HCT116 (cell line): ENCODE data around the gene CDON. TPM values are rescaled to one million over a fixed set of nuclear protein-coding genes. Genes with fewer than 3 reads are reported as not detected.
A peak's percentile ranks its signal among the peaks of the same experiment; 100 is the strongest.

Experiments
- ATAC-seq: fragments of 200-7000 bp; cut with Tn5 transposase; 2 replicates; pipeline ENCODE4 v1.9.1; 2020; ENCODE audit warnings: mild to moderate bottlenecking, moderate library complexity
- BruUV-seq: library from RNA; stranded (reverse); fragments of 400-500 nt; replicated peaks from 2 replicates; lab custom pipeline; 2021; lab: Mats Ljungman, UMichigan
- CTCF ChIA-PET: fragments of 300-600 bp; sonication (Branson Sonifier 250); formaldehyde crosslinking; loops from one replicate; lab custom pipeline; 2021; ENCODE audit warnings: antibody characterized with exemption; lab: Charles Lee
- POLR2A ChIA-PET: fragments of 300-600, 350-600 bp; sonication (Branson Sonifier 250); formaldehyde crosslinking; loops from one replicate; lab custom pipeline; 2021; ENCODE audit warnings: antibody characterized with exemption; lab: Charles Lee
- RAD21 ChIA-PET, 2 experiments: fragments of 300-600 bp; sonication (Branson Sonifier 250); formaldehyde crosslinking; loops; one replicate each; lab custom pipeline; 2023; ENCODE audit warnings: low total read pairs in 2 of 2; ENCODE audit not compliant: uncharacterized antibody in 2 of 2, unreplicated experiment in 2 of 2, low non-redundant PET in 1 of 2; lab: Charles Lee
- DNase-seq: peaks from one replicate; pipeline ENCODE4 v3.0.0-alpha.2; 2010; ENCODE audit warnings: low read depth, low spot score
- H2AFZ ChIP-seq: fragments of 200-600 bp; shearing (Covaris generic), sonication (generic); 2 replicates; pipeline ENCODE4 v1.6.1; 2017; ENCODE audit warnings: low read depth, mixed run types, mixed read lengths, antibody characterized with exemption, low read length; ENCODE audit not compliant: poor library complexity, severe bottlenecking
- H3K27ac ChIP-seq: 2 replicates; pipeline ENCODE4 v1.5.1; 2012; ENCODE audit warnings: low read depth, low read length
- H3K27me3 ChIP-seq: fragments of 200-600 bp; sonication (generic); 2 replicates; pipeline ENCODE4 v1.6.1; 2016; ENCODE audit warnings: mixed run types, low read length, mixed read lengths; ENCODE audit not compliant: insufficient read depth
- H3K36me3 ChIP-seq, 2 experiments: fragments of 200-500 bp in 1 of 2; fragments of 200-600 bp in 1 of 2; sonication (Bioruptor generic) in 1 of 2; sonication (generic) in 1 of 2; 2 replicates each; pipeline versions ENCODE4 v1.5.1 to v1.6.1; 2014 to 2016; ENCODE audit warnings: low read length in 2 of 2, inconsistent platforms in 1 of 2, mixed read lengths in 1 of 2, mixed run types in 1 of 2; ENCODE audit not compliant: insufficient read depth in 2 of 2, control insufficient read depth in 1 of 2
- H3K4me1 ChIP-seq, 2 experiments: fragments of 200-600 bp in 1 of 2; sonication (generic) in 1 of 2; 2 replicates each; pipeline versions ENCODE4 v1.5.1 to v1.6.1; 2012 to 2017; ENCODE audit warnings: low read length in 2 of 2, inconsistent platforms in 1 of 2, mild to moderate bottlenecking in 1 of 2, mixed read lengths in 1 of 2, mixed run types in 1 of 2, moderate library complexity in 1 of 2; ENCODE audit not compliant: insufficient read depth in 2 of 2, control insufficient read depth in 1 of 2
- H3K4me2 ChIP-seq: fragments of 200-600 bp; sonication (generic); 2 replicates; pipeline ENCODE4 v1.6.1; 2017; ENCODE audit warnings: mixed run types, low read length, mixed read lengths
- H3K4me3 ChIP-seq, 2 experiments: fragments of 200-600 bp in 1 of 2; sonication (generic) in 1 of 2; replicated peaks in 1 of 2; 2 replicates each; pipeline ENCODE4 v1.5.1; 2011 to 2016; ENCODE audit warnings: low read length in 2 of 2, control low read depth in 1 of 2, low read depth in 1 of 2, mild to moderate bottlenecking in 1 of 2, mixed read lengths in 1 of 2, mixed run types in 1 of 2
- H3K79me2 ChIP-seq: fragments of 200-600 bp; sonication (generic); 2 replicates; pipeline ENCODE4 v1.6.1; 2017; ENCODE audit warnings: mild to moderate bottlenecking, mixed run types, low read length, moderate library complexity, mixed read lengths; ENCODE audit not compliant: insufficient read depth
- H3K9ac ChIP-seq: fragments of 200-600 bp; sonication (generic); 2 replicates; pipeline ENCODE4 v1.6.1; 2016; ENCODE audit warnings: low read length, mixed read lengths
- H3K9me2 ChIP-seq: fragments of 200-600 bp; sonication (generic), shearing (Covaris generic); 2 replicates; pipeline ENCODE4 v1.6.1; 2017; ENCODE audit warnings: mixed run types, mild to moderate bottlenecking, moderate library complexity; ENCODE audit not compliant: insufficient read depth
- H3K9me3 ChIP-seq, 2 experiments: fragments of 200-500 bp in 1 of 2; fragments of 200-600 bp in 1 of 2; sonication (Bioruptor generic) in 1 of 2; sonication (generic) in 1 of 2; 2 replicates each; pipeline ENCODE4 v1.6.1; 2014 to 2017; ENCODE audit warnings: low read length in 2 of 2, mixed read lengths in 2 of 2, inconsistent platforms in 1 of 2, low read depth in 1 of 2, mild to moderate bottlenecking in 1 of 2, mixed run types in 1 of 2, moderate library complexity in 1 of 2; ENCODE audit not compliant: control insufficient read depth in 1 of 2, insufficient read depth in 1 of 2
- H4K20me1 ChIP-seq: fragments of 200-600 bp; sonication (generic), shearing (Covaris generic); 2 replicates; pipeline ENCODE4 v1.6.1; 2017; ENCODE audit warnings: mixed run types, mild to moderate bottlenecking, moderate library complexity; ENCODE audit not compliant: insufficient read depth
- ATF3 ChIP-seq: IDR thresholded peaks from 2 replicates; pipeline ENCODE4 v1.6.1; 2012
- CBX3 ChIP-seq: IDR thresholded peaks from 2 replicates; pipeline ENCODE4 v1.6.1; 2012; ENCODE audit warnings: low read depth
- CEBPB ChIP-seq: IDR thresholded peaks from 2 replicates; pipeline ENCODE4 v1.6.1; 2012; ENCODE audit warnings: low read depth
- EGR1 ChIP-seq: IDR thresholded peaks from 2 replicates; pipeline ENCODE4 v1.6.1; 2012; ENCODE audit warnings: low read depth
- ELF1 ChIP-seq: IDR thresholded peaks from 2 replicates; pipeline ENCODE4 v1.6.1; 2012; ENCODE audit warnings: low read depth, borderline replicate concordance
- EZH2 ChIP-seq: fragments of 200-600 bp; sonication (generic); IDR thresholded peaks from 2 replicates; pipeline ENCODE4 v1.6.1; 2017; ENCODE audit warnings: antibody characterized with exemption, mixed run types
- EZH2phosphoT487 ChIP-seq: fragments of 200-600 bp; IDR thresholded peaks from 2 replicates; pipeline ENCODE4 v1.6.1; 2018; ENCODE audit warnings: antibody characterized with exemption, borderline replicate concordance
- FOSL1 ChIP-seq: IDR thresholded peaks from 2 replicates; pipeline ENCODE4 v1.6.1; 2012; ENCODE audit warnings: low read depth
- MAX ChIP-seq: IDR thresholded peaks from 2 replicates; pipeline ENCODE4 v1.6.1; 2012
- RAD21 ChIP-seq: IDR thresholded peaks from 2 replicates; pipeline ENCODE4 v1.6.1; 2012; ENCODE audit warnings: low read depth, mild to moderate bottlenecking
- REST ChIP-seq: IDR thresholded peaks from 2 replicates; pipeline ENCODE4 v1.6.1; 2012; ENCODE audit warnings: low read depth
- SP1 ChIP-seq: IDR thresholded peaks from 2 replicates; pipeline ENCODE4 v1.6.1; 2012; ENCODE audit warnings: low read depth
- SRF ChIP-seq: IDR thresholded peaks from 2 replicates; pipeline ENCODE4 v1.6.1; 2012; ENCODE audit warnings: low read depth
- TCF7L2 ChIP-seq: IDR thresholded peaks from 2 replicates; pipeline ENCODE4 v1.7.0; 2011; ENCODE audit warnings: borderline replicate concordance, inconsistent platforms; ENCODE audit not compliant: insufficient read depth, insufficient read length; ENCODE audit errors: extremely low read depth
- YY1 ChIP-seq: IDR thresholded peaks from 2 replicates; pipeline ENCODE4 v1.6.1; 2011; ENCODE audit warnings: low read length, low read depth, moderate library complexity, mild to moderate bottlenecking; ENCODE audit not compliant: insufficient replicate concordance; ENCODE audit errors: extremely low read depth
- ZNF274 ChIP-seq: fragments of 200-500 bp; sonication (Bioruptor generic); IDR thresholded peaks from 2 replicates; pipeline ENCODE4 v1.6.1; 2014; ENCODE audit warnings: mild to moderate bottlenecking, low read depth, low read length, inconsistent platforms
- intact Hi-C: fragments of 100-400 bp; cut with micrococcal nuclease; formaldehyde crosslinking; loops from 2 replicates; pipeline ENCODE4 v1.10.0; 2022
- total RNA-seq: library from RNA; stranded (reverse); gene quantifications from one replicate; pipeline ENCODE4 v1.2.1, GENCODE V29; 2021; ENCODE audit not compliant: unreplicated experiment

CDON gene
- total RNA-seq, 1 experiment from 2014 or later = 16.9 TPM

- Histone ChIP-seq H3K4me3 (no peak overlapping the region), H3K9me3 (no peaks in the 10 kb centered on the region), H3K9me2 (no peaks in the 10 kb centered on the region), H3K79me2 (no peaks in the 10 kb centered on the region), H3K36me3 (no peaks in the 10 kb centered on the region), H3K4me1 (peaks cover 7 to 22% of the 10 kb centered on the region in 2 experiments), H3K27ac (no peak overlapping the region), H3K4me2 (no peak overlapping the region), H4K20me1 (no peaks in the 10 kb centered on the region), H2AFZ (peak overlapping the region; percentile 17), H3K27me3 (no peaks in the 10 kb centered on the region), H3K9ac (no peak overlapping the region)
- ChIA-PET RAD21 (no interaction called here), CTCF (interaction anchor here (1.9 kb wide), 1 partner anchor 253 kb away, joined by 19 read pairs; no protein-coding TSS in a partner anchor), POLR2A (no interaction called here)
- no TSS peak for BruUV-seq
- ATAC-seq = no peak
- TF ChIP-seq MAX = no peak
- TF ChIP-seq EZH2phosphoT487 = no peak
- TF ChIP-seq ZNF274 = no peak
- no peak for TF ChIP-seq RAD21
- no peak for TF ChIP-seq CEBPB
- no peak for TF ChIP-seq YY1
- no peak for TF ChIP-seq TCF7L2
- no peak for TF ChIP-seq SP1
- TF ChIP-seq FOSL1 = no peak
- TF ChIP-seq EGR1 = no peak
- no peak for TF ChIP-seq ELF1
- DNase-seq = no peak
- intact Hi-C loops = loop anchor here (5.0 kb wide), 1 partner anchor 121 kb away; the partner anchor contains the start of gene CDON
Measured at GRCh38 chr11:125941267-125941618, 121.4 kb downstream of the CDON start.

- Histone ChIP-seq H3K36me3 (no peaks in the 10 kb centered on the region), H3K9ac (no peak overlapping the region), H3K4me2 (no peak overlapping the region), H3K9me2 (no peaks in the 10 kb centered on the region), H3K4me1 (peaks cover 0 to 12% of the 10 kb centered on the region in 2 experiments; a peak in 2 of 4 replicates), H4K20me1 (no peaks in the 10 kb centered on the region), H2AFZ (no peak overlapping the region), H3K27ac (no peak overlapping the region), H3K27me3 (no peaks in the 10 kb centered on the region), H3K4me3 (no peak overlapping the region), H3K79me2 (no peaks in the 10 kb centered on the region), H3K9me3 (no peaks in the 10 kb centered on the region)
- ChIA-PET POLR2A (no interaction called here), RAD21 (no interaction called here), CTCF (no interaction called here)
- DNase-seq (no peak), ATAC-seq (no peak)
- intact Hi-C loops = loop anchor here (5.0 kb wide), 1 partner anchor 122 kb away; the partner anchor contains the start of gene CDON
- BruUV-seq = no TSS peak
- TF ChIP-seq RAD21 (no peak), EZH2 (no peak), SP1 (no peak), SRF (no peak), ATF3 (no peak), YY1 (no peak), MAX (no peak), CBX3 (no peak), REST (no peak)
Measured at GRCh38 chr11:125940145-125940544, 122.5 kb downstream of the CDON start.
